ENCODE results near the gene SRPK1. TPM values are rescaled to one million over a fixed set of nuclear protein-coding genes. Genes with fewer than 3 reads are reported as not detected.

The SRPK1 gene
- total RNA-seq, 2 donors from 2014 or later: 81.3 to 95.1 TPM

DNA sequence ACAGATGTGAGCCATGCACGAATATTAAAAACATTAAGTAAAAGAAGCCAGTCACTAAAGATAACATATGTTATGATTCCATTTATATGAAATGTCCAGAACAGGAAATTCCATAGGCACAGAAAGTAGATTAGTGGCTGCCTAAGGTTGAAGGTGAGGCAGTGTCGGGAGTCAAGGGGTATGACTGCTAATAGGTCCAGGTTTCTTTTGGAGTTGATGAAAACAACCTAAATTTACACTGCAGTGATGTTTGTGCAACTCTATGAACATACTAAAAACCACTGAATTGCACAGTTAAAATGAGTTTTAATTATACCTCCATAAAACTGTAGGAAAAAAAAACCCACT lies 14.4 kb downstream of the SRPK1 start:
- ATAC-seq: no peak
- no peak for DNase-seq
- intact Hi-C loops (cut with DNase I, micrococcal nuclease): no loop called here

DNA sequence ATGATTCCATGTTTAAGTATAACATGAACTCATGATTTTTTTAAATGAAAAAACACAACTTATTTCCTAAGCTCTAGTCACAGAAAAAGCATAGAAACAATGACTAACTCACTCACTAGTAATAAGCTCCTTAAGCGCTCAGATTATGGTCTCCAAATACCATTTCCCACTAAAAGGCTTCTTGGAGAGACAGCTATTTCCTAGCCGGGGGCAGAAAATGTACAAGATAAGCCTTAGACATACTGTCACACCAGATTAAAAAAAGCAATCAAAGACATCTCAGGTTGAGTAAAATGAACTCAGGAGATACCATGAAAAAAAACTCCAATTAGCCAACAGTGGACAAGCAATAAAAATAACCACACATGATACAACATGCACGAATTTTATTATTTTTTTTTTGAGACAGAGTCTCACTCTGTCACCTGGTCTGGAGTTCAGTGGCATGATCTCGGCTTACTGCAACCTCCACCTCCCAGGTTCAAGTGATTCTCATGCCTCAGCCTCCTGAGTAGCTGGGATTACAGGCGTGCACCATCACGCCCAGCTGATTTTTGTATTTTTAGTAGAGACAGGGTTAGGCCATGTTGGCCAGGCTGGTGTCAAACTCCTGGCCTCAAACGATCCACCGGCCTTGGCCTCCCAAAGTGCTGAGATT lies 14.9 kb downstream of the SRPK1 start:
- DNase-seq (no peak), ATAC-seq (no peak)
- intact Hi-C loops (cut with DNase I, micrococcal nuclease): no loop called here

DNA sequence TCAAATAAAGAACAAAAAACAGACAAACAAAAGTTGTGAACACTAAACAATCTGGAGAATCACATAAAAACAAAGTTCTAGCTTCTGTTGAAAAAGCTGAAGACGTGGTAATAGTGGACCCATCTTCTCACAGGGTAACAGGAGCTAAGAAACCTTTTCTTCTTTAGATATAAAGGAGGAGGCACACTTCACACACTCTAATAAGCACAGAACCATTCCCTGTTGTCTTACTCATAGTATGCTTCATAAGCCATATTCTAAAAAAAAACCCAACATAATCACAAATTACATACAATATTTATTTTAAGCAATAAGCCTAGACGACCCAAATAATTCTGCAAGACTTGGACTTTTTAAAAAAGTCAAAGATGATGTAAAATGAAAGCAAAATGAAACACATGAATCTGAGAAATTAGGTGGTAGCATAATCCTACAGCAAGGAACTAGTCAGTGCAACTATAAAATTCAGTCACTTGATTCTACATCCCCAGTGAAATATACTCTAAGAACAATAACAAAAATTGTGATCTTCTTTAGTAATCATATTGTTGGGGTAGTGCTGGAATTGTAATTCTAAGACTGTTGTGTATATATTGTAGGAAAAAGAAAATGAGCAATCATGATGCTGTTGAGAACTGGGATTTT lies 15.6 kb downstream of the SRPK1 start:
- ATAC-seq (no peak), DNase-seq (no peak)
- intact Hi-C loops (cut with DNase I, micrococcal nuclease): no loop called here

DNA sequence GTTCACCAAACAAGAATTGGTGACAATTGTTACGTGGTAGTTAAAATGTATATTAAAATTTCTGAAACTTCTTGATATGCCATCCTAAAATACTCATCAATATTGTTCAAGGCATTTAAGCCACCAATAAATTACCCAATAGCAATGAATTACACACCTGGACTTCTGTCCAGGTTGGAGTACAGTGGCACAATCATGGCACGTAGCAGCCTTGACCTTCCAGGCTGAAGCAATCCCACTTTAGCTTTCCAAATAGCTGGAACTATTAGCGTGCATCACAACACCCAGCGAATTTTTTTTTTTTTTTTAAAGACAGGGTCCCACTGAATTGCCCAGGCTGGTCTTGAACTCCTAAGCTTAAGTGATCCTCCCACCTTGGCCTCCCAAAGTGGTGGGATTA lies 17.2 kb downstream of the SRPK1 start:
- intact Hi-C loops (cut with DNase I, micrococcal nuclease): no loop called here
- no peak for ATAC-seq

DNA sequence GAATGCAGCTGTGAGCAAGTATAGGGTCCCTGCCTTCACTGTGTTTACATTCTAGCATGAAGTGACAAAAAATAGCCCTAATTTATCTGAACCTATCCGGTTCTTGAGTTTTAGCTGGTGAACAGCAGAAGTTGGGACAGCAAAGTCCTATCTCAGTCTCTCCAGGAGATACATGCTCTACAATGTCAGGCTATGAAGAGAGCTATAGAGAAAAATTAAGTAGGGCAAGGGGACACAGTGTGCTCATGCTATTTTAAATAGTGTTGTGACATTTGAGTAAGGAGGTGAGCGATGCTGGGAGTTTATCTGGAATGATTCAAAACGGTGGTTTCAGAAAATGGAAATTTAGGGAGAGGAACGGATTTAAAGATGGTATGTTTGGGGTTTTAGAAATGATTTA lies 20.4 kb downstream of the SRPK1 start:
- no peak for DNase-seq
- intact Hi-C loops (cut with DNase I, micrococcal nuclease): no loop called here

More for the DNA sequence above, 17.2 kb downstream of the SRPK1 start:
- no peak for DNase-seq

DNA sequence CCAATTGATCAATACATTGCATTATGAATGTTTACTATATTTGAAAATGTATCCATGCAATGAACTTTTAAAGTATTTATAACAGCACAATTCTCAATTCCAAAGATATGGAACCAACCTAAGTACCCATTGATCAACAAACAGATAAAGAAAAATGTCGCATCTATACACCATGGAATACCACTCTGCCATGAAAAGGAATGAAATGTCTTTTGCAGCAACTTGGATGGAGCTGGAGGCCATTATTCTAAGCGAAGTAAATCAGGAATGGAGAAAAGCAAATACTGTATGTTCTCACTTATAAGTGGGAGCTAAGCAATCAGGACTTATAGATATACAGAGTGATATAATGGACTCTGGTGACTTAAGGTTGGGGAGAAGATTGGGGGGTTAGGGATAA lies 22.9 kb downstream of the SRPK1 start:
- DNase-seq (no peak), ATAC-seq (no peak)
- intact Hi-C loops (cut with DNase I, micrococcal nuclease): no loop called here

More for the DNA sequence above, 20.4 kb downstream of the SRPK1 start:
- no peak for ATAC-seq

DNA sequence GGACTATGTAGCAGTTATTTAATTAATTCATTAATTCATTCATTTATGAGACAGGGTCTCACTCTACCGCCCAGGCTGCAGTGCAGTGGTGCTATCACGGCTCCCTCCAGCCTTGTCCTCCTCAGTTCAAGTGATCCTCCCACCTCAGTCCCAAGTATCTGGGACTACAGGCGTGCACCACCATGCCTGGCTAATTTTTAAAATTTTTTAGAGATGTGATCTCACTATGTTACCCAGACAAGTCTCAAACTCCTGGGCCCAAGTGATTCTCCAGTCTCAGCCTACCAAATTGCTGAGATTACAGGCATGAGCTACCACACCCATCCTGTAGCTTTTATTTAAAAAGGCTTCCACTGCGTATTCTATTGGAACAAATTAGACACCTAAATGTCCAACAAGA lies 23.4 kb downstream of the SRPK1 start:
- no peak for DNase-seq
- no peak for ATAC-seq
- intact Hi-C loops (cut with DNase I, micrococcal nuclease): no loop called here

DNA sequence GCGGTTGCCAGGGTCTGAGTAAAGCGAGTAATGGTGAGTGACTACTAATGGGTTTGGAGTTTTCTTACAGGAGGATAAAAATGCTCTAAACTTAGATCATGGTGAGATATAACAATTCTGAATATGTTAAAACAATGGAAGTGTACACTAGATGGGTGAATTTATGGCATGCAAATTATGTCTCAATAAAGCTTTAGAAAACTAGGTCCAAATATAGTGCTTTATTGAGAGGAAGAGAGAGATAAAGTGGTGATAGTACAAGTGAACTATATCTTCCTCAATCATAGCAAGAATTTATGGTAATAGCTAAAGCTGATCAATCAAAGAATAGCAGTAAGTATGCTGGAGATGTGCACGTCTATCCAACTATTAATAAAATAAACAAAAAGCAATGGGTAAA lies 23.9 kb downstream of the SRPK1 start:
- ATAC-seq (no peak), DNase-seq (no peak)
- intact Hi-C loops (cut with DNase I, micrococcal nuclease): no loop called here

DNA sequence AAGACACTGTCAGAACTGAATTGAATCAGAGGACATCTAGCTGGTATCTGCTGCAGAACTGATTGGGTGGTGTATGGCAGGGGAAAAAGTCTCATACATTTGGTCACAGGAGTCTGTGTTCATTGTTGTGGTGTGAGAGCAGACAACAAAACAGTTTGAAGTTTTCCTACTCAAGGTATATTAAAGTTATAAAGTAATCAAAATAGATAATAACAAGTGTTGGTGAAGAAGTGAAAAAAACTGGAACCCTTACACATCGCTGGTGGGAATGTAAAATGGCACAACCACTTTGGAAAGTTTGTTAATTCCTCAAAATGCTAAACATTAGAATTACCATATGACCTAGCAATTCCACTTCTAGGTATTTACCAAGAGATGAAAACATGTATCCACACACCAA lies 24.7 kb downstream of the SRPK1 start:
- intact Hi-C loops (cut with DNase I, micrococcal nuclease): no loop called here
- no peak for DNase-seq
- no peak for ATAC-seq

DNA sequence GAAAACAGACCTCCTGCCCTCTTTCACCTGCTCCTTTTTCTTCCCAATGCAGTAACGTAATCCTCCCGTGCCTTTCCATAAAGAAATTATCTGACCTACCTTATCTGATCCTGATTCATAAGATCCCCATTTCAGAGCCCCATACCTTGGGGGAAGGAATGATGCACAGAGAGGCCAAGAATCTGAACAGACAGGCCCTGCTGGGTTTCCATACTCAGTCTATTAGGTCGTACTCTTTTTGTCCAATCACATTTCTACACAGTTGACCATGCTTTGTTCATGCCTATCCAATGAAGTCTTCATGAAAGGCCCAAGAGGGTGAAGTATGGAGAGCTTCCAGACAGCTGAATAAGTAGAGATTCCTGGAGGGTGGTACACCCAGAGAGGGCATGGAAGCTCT lies 25.3 kb downstream of the SRPK1 start:
- no peak for ATAC-seq
- DNase-seq: no peak
- intact Hi-C loops (cut with DNase I, micrococcal nuclease): no loop called here

DNA sequence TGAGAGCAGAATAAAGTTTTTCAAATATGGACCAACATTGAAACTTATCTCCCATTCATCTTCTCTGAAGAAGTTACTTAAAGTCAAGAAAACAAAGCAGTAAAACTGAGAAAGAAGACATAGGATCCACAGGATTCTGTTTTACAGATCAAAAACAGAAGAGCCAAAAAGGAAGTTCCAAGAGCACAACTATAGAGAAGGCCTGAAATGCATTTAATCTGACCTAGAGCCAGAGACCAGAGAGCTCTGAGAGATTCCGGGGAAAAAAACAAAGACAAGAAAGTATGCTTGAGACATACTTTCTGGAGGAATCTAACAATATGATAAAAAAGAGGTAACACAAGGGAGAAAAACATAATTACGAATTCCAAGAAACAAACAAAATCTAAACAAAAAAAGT lies 26.1 kb downstream of the SRPK1 start:
- no peak for DNase-seq
- ATAC-seq: no peak
- intact Hi-C loops (cut with DNase I, micrococcal nuclease): no loop called here

DNA sequence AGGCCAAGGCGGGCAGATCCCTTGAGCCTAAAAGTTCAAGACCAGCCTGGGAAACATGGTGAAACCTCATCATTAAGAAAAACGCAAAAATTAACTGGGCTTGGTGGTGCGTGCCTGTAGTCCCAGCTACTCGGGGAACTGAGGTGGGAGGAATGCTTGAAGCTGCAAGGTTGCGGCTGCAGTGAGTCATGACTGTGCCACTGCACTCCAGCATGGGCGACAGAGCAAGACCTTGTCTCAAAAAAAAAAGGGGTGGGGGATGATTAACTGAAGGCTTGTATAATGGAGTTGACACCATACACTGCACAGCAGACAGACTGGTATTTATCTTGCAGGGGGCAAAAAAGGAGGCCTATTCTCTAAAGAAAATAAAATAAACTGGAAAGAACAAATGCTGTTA lies 27.7 kb downstream of the SRPK1 start:
- intact Hi-C loops (cut with DNase I, micrococcal nuclease): no loop called here
- ATAC-seq (no peak), DNase-seq (no peak)

DNA sequence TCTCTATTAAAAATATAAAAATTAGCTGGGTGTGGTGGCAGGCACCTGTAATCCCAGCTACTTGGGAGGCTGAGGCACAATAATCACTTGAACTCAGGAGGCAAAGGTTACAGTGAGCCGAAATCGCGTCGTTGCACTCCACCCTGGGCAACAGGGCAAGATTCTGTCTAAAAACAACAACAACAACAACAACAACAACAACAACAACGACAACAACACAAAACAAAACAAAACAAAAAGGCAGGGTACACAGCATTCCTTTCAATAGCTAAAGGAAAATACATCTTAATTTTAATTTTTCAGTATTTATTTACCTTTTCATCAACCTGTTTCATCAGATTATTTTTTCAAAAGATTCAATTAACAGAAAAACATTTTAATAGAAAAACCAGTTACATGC lies 28.4 kb downstream of the SRPK1 start:
- DNase-seq: no peak
- no peak for ATAC-seq
- intact Hi-C loops (cut with DNase I, micrococcal nuclease): no loop called here

DNA sequence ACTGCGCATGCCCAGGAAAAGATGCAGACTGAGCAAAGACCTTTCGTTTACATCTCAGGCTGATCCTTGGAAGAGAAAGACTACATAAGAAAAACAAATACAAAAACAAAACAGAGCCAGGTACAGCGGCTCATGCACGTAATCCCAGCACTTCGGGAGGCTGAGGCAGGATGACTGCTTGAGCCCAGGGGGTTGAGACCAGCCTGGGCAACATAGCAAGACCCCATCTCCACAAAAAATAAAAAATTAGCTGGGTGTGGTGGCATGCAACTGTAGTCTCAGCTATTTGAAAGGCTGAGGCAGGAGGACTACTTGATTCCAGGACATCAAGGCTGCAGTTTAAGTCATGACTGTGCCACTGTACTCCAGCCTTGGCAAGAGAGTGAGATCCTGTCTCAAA lies 41.7 kb downstream of the SRPK1 start:
- intact Hi-C loops (cut with DNase I, micrococcal nuclease): no loop called here
- DNase-seq (no peak), ATAC-seq (no peak)

DNA sequence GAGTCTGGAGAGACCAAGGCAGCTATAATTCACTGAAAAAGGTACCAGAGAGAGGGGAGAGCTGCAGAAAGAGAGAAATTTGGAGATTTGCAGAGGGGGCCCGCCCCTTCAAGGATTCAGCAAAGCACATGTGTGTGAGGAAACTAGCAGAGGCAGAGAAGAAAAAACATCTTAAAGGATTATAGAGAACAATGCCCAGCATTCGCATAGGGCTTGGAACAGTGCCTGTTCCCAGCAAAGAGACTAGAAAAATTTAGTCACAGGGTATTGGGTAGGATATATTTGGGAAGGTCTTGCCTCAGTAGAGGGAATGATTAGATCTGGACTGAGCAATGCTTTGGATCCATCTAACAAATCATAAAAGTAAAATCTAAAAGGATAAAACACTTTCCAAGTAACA lies 44.0 kb downstream of the SRPK1 start:
- ATAC-seq: no peak
- intact Hi-C loops (cut with DNase I, micrococcal nuclease): no loop called here

DNA sequence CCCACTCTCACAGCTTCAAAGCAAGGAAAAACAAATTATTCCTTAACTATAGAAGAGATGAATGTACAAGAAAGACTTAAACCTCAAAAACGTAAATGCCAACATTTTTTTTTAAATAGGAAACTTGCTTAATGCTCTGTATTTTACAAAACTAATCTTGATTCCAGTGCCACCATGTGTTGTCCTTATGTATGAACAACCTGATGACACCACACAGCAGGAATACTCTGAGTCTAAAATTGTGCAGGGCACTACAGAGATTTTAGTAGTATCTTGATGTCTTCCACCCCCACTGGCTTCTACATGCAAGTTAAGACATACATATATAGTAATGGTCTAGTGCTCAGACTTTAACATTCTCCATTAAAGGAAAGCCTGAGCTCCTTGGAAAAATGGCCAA lies 46.2 kb downstream of the SRPK1 start:
- intact Hi-C loops (cut with DNase I, micrococcal nuclease): no loop called here
- ATAC-seq (no peak), DNase-seq (no peak)

More for the DNA sequence above, 44.0 kb downstream of the SRPK1 start:
- no peak for DNase-seq

DNA sequence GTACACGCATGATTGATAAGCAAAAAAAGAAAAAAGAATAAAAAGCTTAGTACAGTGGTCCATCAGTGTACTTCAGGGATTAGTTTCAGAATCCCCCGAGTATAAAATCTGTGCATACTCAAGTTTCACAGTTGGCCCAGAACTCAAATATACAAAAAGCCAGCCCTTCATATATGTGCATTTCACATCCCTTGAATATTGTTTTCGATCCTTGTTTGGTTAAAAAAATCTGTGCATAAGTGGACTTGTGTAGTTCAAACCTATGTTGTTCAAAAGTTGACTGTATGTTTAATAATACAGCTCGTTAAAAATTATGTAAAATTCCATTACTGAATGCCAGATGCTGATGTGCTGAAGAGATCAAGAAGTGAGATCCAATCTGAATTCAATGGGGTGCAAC lies 61.5 kb downstream of the SRPK1 start:
- no peak for ATAC-seq
- DNase-seq: no peak
- intact Hi-C loops (cut with DNase I, micrococcal nuclease): no loop called here

DNA sequence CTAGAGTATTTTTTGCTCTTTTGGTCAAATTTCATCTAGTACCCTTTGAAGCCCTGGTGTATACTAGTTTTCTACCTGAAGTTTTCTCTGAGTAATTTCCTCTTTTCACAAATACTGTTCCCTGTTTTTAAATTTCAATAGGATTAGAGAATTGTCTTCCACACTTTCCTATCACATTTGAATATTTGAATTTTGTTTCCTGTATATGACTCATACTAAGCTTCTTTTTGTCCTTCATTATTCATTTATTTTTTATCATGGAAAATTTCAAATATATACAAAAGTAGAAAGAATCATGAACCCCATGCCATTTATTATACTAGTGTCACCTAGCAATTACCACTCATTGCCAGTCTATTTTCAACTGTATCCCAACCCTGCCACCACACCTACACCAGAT lies 63.0 kb downstream of the SRPK1 start:
- intact Hi-C loops (cut with DNase I, micrococcal nuclease): no loop called here
- no peak for ATAC-seq
- no peak for DNase-seq

DNA sequence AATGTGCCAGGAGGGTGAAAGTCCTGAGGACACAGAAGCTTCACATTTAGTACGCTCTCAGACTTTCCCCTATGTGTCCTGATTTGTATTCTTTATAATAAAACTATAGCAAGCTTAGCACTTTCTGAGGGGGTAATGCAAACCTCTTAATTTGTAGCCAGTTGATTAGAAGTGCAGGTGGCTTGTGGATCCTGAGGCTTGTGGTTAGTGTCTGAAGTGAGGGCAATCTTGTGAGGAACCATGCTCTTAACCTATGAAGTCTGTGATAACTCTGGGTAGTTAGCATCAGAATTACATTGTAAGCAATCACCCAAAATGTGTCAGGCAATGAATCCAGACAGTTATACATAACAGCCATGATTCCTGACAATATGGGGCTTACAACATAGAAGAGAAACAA lies 64.6 kb downstream of the SRPK1 start:
- ATAC-seq (no peak), DNase-seq (no peak)
- intact Hi-C loops (cut with DNase I, micrococcal nuclease): no loop called here

DNA sequence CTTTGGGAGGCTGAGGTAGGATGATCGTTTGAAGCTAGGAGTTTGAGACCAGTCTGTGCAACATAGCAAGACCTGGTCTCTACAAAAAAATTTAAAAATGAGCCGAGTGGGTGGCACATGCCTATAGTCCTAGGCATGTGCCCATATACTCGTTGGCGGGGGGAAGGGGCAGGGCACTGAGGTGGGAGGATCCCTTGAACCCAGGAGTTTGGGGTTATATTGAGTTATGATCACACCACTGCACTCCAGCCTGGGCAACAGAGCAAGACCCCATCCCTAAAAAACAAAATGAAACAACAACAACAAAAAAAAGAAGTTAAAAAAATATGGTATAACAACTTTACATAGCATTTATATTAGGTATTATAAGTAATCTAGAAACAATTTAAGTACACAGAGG lies 67.9 kb downstream of the SRPK1 start:
- DNase-seq: no peak
- intact Hi-C loops (cut with DNase I, micrococcal nuclease): no loop called here
- no peak for ATAC-seq

DNA sequence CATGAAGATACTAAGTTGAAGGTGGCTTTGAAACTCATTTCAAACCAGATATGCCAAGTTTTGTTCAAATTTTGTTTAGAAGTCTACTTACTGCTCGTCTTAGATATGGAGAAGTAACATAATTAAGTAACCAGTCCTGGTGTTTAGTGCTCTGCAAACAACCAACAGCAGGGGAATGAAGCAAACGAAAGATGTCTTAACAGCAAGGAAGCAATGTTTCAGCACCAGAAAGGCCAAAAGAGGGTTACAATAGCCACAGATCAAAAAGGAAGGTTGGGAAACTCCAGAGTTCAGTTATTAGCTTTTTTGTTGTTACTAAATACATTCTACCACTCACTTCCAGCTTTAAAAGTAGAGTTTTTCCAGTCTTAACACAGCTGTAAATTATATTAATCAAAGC lies 70.7 kb downstream of the SRPK1 start:
- intact Hi-C loops (cut with DNase I, micrococcal nuclease): no loop called here
- ATAC-seq: no peak
- DNase-seq: no peak
